Measurements from ENCODE around the gene AARS1. TPM values are rescaled to one million over a fixed set of nuclear protein-coding genes. Genes with fewer than 3 reads are reported as not detected.
"Not testable (repeated sequence)": the region's sequence is repeated elsewhere in the genome, so short reads cannot be mapped to it uniquely, and the experiment has no call there.

The AARS1 gene
- total and polyA plus RNA-seq, 2 of the 8 experiments (the other 6 are each of a cell fraction or from before 2014, with no cell fraction given), result 130 to 235 TPM

GRCh38 chr16:70267922-70268321 lies 21.4 kb downstream of the AARS1 start:
- not testable (repeated sequence) for H2BK120ac ChIP-seq (replicated peaks; ENCODE audit: low read depth, low read length)
- H3K36me3 ChIP-seq (ENCODE audit: control insufficient read depth in 2 of 4, insufficient read depth in 4 of 4, low read length in 3 of 4), result peaks cover 49 to 97% (median 84%) of the 10 kb centered on the region in 4 experiments

More at GRCh38 chr16:70267922-70268321, 21.4 kb downstream of the AARS1 start:
- not testable (repeated sequence) for H2AK5ac ChIP-seq (ENCODE audit: low read depth, low read length); FAIRE-seq; H3K4me2 ChIP-seq (ENCODE audit: insufficient read depth in 1 of 2, low read depth in 2 of 2, low read length in 2 of 2); H3K27ac ChIP-seq (ENCODE audit: low read depth, low read length); H4K8ac ChIP-seq (ENCODE audit: extremely low read depth, insufficient read depth, low read length); H3K56ac ChIP-seq (replicated peaks; ENCODE audit: insufficient read length, low read depth, low read length); H3K18ac ChIP-seq (ENCODE audit: extremely low read depth, low read length); H4K5ac ChIP-seq (ENCODE audit: insufficient read length, low read depth, low read length); H4K20me1 ChIP-seq (replicated peaks in 1 of 2; ENCODE audit: control insufficient read depth in 1 of 2, insufficient read depth in 2 of 2, low read length in 2 of 2); H2BK12ac ChIP-seq (ENCODE audit: low read depth, low read length); H3K79me1 ChIP-seq (ENCODE audit: low read depth, low read length); H3K4ac ChIP-seq (replicated peaks; ENCODE audit: insufficient read length, low read depth, low read length); H3K14ac ChIP-seq (ENCODE audit: insufficient read length); H2BK15ac ChIP-seq (ENCODE audit: low read length); H2BK5ac ChIP-seq (ENCODE audit: low read depth, low read length); H3K79me2 ChIP-seq (ENCODE audit: control insufficient read depth in 1 of 2, insufficient read depth in 2 of 2, low read length in 2 of 2); H2BK20ac ChIP-seq (ENCODE audit: low read length); H3K4me1 ChIP-seq (replicated peaks in 1 of 4; ENCODE audit: control insufficient read depth in 3 of 4, insufficient read depth in 4 of 4, low read length in 3 of 4); H3K27me3 ChIP-seq (replicated peaks in 1 of 4; ENCODE audit: control insufficient read depth in 3 of 4, extremely low read depth in 1 of 4, insufficient read depth in 3 of 4, low read length in 3 of 4); H3K9me3 ChIP-seq (ENCODE audit: insufficient read depth in 2 of 2, low read depth in 1 of 2, low read length in 1 of 2); H3K23ac ChIP-seq (ENCODE audit: insufficient read length); H3K9ac ChIP-seq (replicated peaks in 1 of 4; ENCODE audit: extremely low read depth in 1 of 4, low read depth in 3 of 4, low read length in 3 of 4); DNase-seq (ENCODE audit: low read depth in 1 of 2, low spot score in 2 of 2); H3K4me3 ChIP-seq (ENCODE audit: extremely low read depth in 1 of 4, insufficient read depth in 2 of 4, low read depth in 3 of 4, low read length in 4 of 4); H2AFZ ChIP-seq (ENCODE audit: low read length); H4K91ac ChIP-seq (replicated peaks; ENCODE audit: insufficient read length, low read length); H3K23me2 ChIP-seq (ENCODE audit: low read depth, low read length)
- 90% methylated on average over 10 of the region's 10 CpGs; no CpG with 5 or more reads in 1 of the 2 experiments for WGBS, 2 experiments (ENCODE audit: extremely low coverage in 1 of 2, insufficient coverage in 1 of 2, insufficient read length in 1 of 2, insufficient replicate concordance in 2 of 2, low coverage in 1 of 2, low lambda C conversion rate in 2 of 2, missing lambda C conversion rate in 1 of 2)
- ChIA-PET CTCF (ENCODE audit: partially characterized antibody) (interaction anchor here (0.6 to 3.4 kb wide), 32 partner anchors 8 to 305 kb away, joined by 3 to 67 read pairs (median 4); partner anchors contain the start of genes AARS1 and EXOSC6), POLR2A (ENCODE audit: partially characterized antibody) (interaction anchor here (0.9 to 24.1 kb wide), 10 partner anchors 9 to 280 kb away, joined by 3 to 414 read pairs (median 6); partner anchors contain the start of genes AARS1, DDX19B, EXOSC6 and FCSK)

Data from H1 (cell line).